Cortex of kidney (tissue), 1 donor: ENCODE data around the gene ELMOD3.
"Not testable (repeated sequence)": the region's sequence is repeated elsewhere in the genome, so short reads cannot be mapped to it uniquely, and the experiment has no call there.

Source experiments
- DNase-seq: peaks from one replicate; lab custom pipeline; 2025; lab: John Stamatoyannopoulos, UW

ELMOD3 gene

DNA sequence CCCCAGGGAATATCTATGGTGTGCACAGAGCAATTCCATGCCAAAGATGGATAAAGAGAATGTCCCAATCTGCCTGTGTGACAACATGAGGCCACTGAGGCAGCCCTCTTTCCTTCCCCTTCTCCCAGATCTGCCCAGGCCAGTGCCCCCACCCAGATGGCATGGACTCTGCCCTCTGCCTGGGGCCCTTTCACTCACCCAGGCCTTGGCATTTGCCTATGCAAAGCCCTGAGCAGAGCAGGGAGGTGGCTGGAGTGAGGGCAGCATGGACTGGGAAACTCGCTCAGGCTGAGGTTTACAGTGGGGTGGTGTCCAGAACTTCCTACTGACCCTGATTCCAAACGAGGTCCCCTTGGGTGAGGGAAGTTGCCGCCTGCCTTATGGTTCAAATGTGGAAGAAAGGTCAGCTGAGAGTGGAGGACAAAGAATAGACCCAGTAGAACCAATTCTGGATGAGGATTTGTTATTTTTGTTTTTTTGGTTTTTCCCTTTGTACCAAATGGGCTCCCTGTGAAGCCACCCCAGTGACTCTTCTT, 72.8 kb downstream of the ELMOD3 start:
- no peak for DNase-seq

DNA sequence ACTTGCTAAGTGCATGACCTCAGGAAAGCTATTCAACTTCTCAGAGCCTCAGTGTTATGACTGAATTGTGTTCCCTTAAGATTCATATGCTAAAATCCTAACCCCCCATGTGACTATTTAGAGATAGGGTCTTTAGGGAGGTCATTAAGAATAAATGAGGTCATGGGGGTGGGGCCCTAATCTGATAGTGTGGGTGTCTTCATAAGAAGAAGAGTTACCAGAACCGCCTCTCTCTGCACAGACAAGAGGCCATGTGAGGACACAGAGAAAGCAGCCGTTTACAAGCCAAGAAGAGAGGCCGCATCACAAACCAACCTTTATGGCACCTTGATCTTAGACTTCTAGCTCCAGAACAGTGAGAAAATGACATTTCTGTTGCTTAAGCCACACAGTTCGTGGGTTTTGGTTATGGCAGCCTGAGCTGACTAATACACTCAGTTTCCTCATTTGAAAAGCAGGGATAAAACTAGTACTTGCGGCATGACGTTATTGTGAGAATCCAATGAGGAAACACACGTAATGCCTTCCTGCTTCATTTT, 73.8 kb downstream of the ELMOD3 start:
- no peak for DNase-seq

DNA sequence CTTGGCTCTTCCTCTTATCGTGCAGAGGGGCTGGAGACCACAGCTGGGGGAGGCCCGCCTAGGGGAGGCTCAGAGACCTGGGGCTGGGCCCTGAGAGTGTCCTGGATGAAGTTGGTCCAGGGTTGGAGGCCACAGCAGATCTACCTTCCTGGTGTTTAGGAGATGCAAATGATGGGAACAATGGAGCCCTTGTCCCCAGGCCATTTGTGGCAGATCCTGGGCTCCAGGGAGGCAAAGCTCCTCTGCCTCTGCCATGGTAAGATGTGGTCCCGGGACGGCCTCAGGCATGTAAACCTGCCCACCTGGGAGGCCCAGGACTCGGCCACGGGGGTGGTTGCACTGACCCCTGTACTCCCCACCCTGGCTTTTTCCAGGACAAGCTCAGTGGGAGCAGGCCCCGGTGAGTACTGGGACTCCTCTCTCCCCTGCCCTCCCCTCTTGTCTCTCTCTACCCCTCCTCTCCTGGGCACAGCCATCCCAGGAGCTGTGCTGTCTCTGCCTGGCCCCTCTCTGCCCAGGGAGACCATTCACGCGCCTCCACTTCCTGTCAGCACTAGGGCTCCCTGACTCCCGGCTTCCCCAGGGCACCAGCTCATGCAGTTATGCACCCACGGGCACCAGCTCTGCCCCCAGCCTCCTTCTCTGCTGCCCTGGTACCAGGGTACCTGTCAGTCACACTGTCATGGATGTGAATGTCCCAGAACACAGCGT, 74.8 kb downstream of the ELMOD3 start:
- DNase-seq: no peak

DNA sequence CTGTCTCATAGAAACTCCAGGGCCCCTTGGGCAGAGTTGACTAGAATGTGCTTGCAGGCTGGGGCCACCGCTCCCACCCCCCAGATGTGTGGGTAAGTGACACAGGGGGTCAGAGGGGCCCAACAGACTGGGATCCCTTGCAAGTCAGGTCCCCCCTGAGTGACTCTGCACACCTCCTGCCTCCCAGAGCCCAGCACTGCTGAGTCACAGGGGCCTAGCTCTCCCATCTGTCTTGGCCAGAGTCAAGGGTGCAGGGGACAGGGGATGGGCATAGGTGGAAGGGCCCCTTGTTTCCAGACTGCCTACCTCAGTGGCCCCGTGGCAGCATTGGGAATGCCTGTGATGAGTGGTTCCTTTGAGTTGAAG, 75.3 kb downstream of the ELMOD3 start:
- no peak for DNase-seq

DNA sequence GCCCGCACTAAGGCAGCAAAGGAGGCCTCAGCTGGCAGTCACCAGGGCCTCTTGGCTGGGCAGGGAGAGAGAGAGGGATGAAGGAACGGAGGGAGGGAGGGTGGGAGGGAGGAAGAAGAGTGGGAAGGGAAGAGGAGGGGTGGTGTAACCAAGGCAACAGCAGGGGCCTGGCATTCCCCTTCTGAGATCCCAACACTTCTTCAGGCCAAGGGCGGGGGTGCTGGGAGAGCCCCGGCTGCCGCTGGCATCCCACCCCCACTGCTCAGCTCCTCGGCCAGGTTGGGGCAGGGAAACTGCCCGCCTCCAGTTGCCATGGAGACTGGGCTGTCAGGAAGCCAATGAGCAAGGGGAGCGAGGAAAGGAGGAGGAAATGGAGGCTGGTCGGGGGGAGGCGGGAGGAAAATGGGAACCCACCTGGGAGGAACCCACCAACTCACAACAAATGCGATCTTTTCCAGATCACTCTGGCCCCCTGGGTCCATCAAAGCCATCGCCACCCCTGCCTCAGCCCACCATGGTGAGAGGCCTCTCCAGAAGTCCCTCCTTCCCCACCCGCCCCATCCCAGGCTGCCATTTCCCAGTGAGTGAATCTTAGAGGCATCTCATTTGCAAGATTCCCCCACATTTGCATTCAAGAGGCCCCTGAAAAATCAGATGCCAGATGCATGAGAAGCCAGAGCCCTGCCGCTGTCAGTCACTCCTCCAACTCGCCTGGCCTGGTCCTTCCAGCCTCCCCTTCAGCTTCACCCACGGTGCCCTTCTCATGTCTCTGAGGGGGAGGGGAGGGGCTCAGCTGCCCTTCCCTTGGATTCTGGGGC, 76.4 kb downstream of the ELMOD3 start:
- no peak for DNase-seq

DNA sequence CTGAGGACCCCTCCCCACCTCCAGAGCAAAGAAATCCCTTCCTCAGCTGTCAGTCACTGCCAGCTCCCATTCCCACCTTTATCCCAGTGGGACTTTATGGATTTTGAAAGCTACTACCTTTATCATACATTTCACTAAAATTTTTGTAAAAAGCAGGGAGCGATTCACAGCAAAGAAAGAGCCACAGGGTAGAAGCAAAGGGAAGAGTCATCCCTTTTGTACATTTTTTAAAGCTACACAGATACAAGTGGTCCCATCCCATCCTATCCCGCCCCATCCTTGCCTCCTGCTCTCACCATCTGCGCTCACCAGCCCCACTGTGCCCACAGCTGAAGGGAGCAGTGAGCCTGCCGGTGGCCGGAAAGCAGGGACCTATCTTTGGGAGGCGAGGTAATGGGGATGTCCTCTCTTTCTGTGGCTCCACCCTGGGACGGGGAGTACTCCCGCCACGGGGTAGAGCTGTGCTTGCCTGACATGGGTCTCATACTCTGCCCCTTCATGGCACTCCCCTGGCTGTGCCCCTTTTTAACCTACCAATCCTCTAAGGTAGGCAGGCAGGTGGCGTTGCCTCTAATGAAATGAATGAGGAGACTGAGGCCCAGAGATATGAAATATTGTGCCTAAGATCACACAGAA, 77.1 kb downstream of the ELMOD3 start:
- no peak for DNase-seq

DNA sequence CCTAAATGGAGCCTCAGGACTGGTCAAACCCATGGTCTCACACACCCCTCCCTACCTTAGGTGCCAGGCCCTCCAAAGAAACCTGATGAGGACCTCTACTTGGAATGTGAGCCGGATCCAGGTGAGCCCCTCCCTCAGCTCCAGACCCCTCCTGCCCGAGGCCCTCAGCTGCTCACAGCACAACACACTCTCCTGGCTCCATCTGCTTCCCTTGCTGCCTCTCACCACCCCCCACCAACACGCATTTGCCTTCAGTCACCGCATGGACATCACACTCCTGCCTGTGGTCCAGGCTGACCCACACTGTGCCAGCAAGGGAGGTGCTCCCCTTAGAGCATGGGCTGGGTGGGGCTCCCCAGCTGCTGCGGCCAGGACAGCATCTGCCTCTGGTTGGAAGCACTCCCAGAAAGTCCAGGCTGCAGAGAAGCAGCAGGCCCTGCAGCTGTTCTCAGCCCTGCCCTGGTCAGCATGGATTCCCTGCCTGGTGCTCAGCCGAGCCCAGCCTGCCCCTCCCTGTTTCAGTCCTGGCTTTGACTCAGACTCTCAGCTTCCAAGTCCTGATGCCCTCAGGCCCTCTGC, 79.0 kb downstream of the ELMOD3 start:
- no peak for DNase-seq

DNA sequence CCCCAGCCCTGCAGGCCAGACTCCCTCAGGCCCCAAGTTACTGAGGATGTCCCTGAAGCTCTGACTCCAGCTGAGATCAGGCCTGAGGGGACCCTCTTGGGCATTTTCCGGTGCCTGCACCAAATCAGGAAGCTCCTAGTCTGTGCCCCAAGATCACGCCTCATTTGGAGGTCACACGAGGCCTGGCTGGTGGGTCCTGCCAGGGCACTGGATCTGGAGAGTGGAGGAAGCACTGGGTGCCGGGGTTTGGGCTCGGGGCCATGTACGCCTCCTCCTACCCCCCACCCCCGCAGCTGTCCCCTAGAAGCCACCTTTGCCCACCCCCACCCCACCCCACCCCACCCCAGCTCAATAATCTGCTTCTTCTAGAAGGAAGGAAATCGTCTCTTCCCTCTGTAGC, 80.1 kb downstream of the ELMOD3 start:
- DNase-seq: no peak

DNA sequence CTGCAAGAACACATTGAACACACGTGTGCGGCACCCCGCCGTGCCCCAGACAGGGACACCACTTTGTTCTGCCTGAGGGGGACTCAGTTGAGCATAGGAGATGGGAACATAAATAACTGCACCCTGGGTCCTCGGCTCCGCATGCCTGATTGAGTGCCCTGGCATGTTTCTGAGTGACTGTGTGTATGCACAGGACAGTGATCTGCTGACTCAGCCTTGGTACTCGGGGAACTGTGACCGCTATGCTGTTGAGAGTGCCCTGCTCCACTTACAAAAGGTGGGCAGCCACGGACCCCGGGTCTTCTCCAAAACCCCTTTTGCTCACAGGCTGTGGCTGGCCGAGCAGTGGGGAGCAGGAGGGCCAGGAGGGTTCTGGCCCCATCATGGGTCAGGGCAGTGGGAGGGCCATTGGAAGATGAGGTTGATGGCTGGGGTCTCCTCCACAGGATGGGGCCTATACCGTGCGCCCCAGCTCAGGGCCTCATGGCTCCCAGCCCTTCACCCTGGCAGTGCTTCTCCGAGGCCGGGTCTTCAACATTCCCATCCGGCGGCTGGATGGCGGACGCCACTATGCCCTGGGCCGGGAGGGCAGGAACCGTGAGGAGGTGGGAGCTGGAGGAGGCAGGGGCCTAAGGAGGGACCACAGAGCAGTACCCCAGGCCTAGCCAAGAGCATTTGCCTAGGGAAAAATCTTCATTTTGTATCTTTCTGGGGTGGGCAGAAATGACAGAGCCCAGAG, 80.8 kb downstream of the ELMOD3 start:
- DNase-seq: no peak

DNA sequence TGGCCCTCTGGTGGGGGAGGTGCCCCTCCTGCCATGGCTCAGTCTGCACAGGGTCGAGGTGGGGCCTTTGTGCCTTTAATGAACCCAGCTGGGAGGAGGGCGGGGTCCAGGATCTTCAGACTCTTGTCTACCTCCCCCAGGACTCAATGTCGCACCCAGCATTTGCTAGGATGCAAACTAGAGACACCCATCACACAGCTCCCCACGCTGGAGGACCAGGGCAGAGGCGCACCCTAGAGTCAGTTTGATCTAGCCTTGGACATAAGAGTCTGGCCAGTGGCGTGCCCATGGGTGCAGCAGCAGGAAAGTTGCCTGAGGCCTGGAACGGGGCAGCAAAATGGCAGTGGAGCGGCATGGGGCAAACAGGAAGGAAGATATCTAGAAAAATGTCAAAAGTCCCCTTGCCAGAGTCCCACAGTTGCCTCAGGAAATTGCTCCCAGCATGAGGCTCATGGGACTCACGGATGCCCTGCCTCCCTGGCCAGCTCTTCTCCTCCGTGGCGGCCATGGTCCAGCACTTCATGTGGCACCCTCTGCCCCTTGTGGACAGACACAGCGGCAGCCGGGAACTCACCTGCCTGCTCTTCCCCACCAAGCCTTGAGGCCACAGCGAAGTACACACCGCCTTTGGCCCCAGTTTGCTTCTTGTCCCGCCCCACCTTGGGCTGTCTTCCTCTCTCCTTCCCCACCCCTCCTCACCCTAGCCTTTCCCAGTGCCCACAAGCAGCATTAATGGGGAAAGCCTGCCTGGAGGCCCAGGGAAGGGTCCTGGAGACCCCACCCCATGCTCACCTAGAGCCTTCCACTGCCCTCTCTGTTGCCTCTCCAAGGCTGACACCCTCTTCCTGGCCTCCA, 81.6 kb downstream of the ELMOD3 start:
- DNase-seq: no peak

DNA sequence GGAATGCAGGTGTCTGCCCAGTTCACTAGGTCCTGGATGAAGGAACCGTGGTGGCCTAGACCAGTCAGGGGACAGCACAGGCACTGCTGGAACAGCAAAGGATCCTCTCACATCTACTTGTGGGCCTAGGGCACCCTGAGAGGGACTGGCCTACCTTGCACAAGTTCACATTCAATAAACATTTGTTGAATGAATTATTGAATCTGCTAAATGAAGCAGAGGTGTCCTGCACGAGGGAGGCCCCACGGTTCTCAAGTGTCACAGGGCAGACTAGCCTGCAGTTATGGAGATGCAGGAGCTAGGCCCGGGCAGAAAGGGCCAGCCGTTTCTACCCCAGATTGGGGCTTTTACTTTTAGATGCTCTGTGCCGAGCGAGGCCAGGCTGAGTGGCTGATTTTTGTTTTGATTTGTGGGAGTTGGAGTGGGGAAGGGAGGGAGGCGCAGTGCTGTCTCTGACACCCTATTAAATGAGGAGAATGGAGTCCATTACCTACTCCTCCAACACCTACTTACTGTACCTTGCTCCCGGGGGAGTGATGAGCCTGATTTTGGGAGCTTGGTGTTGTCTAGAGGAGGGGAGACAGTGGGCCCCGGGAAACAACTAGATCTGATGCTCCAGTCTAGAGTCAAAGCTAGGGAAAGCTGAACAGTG, 82.4 kb downstream of the ELMOD3 start:
- no peak for DNase-seq

DNA sequence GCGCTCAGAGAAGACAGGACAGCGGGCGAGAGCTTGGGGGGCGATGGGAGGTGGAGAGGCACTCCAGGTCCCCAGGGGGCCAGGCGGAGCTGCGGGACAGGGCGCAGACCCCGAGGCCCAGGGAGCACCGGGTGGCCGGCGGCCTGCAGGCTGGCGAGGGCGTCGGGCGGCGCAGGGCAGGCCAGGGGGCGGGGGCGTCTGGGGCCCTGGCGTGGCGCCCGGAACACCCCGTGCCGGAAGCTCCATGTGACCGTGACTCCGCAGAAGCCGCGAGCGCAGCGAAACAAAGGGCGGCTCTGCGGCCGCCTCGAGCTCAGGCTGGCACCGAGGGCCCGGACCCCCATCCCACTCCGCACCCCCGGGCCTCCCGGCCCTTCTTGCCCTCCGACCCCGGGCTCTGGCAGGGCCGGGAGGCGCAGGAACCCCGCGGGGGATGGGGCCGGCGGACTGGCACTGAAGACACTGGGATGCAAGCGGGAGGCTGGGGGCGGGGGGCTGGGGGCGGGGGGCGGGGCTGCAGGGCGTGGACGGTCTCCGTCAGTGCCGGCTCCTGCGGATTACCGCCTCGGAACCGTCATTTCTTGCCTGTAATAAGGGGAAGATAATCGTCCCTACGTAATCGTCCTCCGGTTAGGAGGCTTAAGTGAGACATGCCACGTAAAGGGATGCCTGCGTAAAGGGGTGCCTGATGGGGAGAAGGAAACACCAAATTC, 83.1 kb downstream of the ELMOD3 start:
- peak; percentile 22 for DNase-seq

DNA sequence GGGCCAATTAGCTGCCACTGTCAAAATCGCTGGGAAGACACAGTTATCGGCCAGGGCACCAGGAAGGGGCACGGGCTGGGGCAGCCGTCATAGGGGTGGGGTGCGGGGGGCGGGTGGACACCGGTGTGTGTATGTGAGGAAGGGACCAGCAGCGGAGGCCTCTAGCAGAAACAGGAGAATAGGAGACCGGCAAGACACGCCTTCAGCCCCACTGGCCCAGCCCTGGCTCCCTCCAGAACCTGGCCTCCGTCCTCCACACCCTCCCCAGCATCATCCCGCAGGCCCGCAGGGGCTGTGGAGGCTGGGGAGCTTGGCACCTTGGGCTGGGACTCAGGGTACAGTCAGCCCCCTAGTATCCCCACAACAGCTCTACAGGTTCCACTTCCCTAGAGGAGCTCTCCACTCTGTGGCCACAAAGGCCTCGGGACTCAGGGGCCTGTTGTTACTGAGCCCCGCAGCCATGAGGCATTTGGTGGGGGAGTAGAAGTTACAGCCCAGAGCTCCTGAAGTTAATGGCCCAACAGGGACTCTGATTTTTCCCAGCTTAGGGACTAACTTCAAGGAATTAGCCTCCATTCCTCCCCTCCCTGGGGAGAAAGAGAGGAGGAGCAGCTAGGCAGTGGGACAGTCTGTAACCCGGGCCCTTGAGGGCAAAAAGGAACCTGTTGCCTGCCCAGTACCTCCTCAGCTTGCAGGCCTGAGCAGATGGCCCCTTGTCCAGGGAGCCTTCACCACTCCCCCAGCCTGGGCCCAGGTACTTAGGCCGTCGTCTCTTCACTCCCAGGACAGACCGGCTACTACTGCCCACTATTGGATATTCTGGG, 83.8 kb downstream of the ELMOD3 start:
- DNase-seq: no peak

DNA sequence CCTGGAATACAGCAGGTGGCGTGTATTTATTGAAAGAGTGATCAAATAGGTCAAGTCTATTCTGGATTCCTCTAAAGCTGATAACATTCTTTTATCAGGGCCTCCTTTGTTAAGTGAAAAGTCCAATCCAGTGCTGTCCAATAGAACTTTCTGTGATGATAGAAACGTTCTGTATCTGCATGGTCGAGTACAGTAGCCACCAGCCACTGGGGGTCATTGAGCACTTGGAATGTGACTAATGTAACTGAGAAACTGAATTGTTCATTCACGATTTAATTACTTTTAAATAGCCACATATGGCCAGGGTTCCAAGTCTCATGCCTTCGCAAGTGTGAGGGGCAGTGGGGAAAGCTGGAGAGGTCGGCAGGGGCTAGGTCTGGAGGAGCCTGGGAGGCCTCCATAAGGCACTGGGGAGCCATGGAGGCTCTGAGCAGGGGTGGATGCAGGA, 84.5 kb downstream of the ELMOD3 start:
- DNase-seq: no peak

DNA sequence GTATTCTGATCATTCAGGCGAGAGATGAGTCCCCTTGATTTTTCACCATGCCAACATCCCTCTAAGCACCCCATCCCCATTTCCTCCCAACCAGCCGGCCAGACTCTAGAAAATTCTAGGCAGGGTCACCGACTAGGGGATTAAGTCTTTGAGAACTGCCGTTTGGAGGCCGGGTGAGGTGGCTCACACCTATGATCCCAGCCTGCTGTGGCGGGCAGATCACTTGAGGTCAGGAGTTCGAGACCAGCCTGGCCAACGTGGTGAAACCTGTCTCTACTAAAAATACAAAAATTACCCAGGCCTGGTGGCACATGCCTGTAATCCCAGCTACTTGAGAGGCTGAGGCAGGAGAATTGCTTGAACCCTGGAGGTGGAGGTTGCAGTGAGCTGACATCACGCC, 85.0 kb downstream of the ELMOD3 start:
- DNase-seq: not testable (repeated sequence)

DNA sequence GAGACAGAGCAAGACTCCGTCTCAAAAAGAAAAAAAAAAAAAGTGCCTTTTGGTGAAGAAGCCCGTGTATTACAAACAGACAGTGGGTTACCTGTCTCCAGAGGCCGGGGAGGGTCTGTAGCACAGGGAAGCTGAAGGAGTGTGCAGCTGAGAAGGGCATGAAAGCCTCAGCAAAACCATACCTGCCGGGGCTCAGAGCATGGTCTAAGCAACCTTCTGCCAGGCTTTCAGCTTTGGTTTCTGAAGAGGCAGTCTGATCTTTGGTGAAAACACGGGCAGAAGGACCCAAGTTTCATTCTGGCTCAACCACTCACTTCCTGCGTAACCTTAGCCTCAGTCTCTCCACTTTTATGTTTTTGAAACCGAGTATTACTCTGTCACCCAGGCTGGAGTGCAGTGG, 85.4 kb downstream of the ELMOD3 start:
- DNase-seq: no peak

DNA sequence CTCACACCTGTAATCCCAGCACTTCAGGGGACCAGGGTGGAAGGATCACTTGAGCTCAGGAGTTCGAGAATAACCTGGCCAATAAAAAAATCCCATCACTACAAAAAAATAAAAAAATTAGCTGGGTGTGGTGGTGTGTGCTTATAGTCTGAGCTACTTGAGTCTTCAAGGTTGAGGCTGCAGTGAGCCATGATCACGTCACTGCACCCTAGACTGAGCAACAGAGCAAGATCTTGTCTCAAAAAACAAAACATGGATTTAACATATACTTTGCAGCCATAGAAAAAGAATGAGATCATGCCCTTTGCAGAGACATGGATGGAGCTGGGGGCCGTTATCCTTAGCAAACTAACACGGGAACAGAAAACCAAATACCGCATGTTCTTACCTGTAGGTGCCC, 86.2 kb downstream of the ELMOD3 start:
- no peak for DNase-seq
